GM18861 (cell line): ENCODE measurements around the gene RGS6.

Source experiments
- ATAC-seq: cut with Tn5 transposase; IDR thresholded peaks from one replicate; pipeline ENCODE4 v1.9.1; 2021; ENCODE audit not compliant: unreplicated experiment

The RGS6 gene

DNA sequence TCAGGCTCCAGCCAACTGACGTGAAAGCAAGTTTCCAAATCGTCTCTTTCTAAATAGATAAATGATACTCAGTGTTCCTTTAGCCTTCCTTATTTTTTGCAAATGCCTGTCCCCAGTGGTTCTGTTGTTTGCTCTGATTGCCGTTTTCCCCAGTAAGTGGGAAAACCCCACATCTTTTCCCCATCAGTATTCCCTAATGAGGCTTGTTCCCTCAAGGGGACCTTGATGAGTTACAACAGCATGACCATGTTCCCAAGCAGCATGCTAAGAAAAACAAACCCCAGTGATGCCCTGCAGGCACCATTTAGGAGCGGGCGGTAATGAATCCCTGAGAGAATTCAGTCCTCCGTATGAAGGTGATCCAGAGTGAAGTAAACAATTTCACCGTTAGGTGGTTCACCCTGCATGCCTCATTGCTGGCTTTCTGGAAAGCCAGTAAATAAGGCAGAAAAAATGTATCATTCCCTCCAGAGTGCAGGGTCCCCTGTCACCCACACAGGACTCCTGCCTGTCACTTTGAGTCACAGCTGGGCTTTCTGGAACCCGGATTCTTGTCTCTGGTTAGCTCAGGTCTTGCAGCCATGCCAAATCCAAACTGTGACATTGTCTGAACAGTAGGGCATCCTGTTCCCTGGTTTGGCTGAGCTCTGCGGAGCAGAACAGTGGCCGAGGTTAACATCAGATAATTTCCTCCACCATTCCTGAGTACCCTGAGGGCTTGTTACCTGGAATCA lies 222.6 kb downstream of the RGS6 start:
- no peak for ATAC-seq

DNA sequence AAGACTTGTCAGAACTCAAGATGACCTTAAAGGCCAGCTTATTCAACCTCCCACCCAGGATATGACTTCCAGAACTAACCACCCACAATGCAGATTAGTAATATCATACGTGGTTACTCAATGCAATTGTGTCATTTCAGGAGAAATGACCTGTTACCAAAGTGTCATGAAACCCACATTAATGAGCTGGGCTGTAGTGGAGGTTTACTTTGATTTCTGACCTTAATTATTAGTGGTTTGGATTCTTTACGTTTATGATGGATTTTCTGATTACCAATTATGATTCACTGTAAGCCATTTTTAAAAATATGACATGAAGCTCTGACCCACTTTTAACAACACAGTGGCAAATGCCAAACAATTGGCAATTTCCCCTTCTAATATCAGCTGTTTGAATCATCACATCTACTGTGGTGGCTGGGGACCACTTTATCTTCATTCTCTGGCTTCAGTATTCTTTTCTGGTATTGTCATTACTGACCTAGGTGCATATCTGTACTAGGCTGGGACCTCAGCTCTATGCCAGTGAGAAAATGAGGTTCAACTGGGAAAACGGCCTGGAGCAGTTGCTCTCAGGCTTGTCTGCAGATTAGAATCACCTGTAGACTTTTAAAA lies 223.3 kb downstream of the RGS6 start:
- no peak for ATAC-seq

DNA sequence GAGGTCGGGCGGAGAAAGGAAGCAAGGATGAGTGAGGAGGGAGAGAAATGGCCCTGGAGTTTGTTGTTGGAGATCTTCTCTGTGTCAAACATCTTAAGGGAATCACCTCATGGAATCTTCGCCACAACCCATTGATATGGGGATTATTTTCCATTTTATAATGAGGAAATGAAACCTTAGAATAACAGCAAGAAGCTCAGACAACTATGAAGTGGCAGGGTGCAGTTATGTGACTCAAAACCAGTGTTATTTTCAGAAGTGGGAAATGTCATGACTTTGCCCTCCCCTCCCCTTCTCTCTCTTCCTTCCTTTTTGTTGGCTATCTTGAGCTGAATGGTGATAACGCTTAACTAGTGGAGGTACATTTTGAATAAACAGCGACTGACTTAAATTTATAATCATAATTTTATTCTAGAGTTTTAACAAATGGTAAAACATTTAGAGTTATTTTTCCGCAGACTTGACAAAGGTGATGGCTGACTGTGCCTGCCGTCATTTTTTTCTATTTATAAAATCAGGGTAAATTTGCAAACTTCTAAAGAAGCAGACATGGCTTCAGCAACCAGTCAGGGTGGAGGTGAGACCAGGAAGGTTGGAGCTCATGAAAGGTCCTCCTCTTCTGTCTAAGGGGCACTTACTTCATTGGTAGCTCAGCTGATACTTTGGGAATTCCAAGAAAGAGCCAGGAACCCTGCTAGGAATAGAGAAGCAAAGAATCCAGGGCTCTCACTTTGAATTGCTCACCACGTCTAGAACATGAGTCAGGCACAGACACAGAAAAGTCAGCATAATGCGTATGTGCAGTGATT lies 232.4 kb downstream of the RGS6 start:
- ATAC-seq: no peak

GRCh38 chr14:72165229-72165698 lies 233.0 kb downstream of the RGS6 start:
- no peak for ATAC-seq

GRCh38 chr14:72169521-72169920 lies 237.3 kb downstream of the RGS6 start:
- no peak for ATAC-seq

GRCh38 chr14:72172049-72172448 lies 239.8 kb downstream of the RGS6 start:
- ATAC-seq: no peak

GRCh38 chr14:72172597-72172996 lies 240.4 kb downstream of the RGS6 start:
- no peak for ATAC-seq

GRCh38 chr14:72173038-72173720 lies 240.9 kb downstream of the RGS6 start:
- ATAC-seq: no peak

- ATAC-seq: no peak
These were observed 245.0 kb downstream of the RGS6 start for GRCh38 chr14:72177251-72177650.

- no peak for ATAC-seq
These were observed 246.3 kb downstream of the RGS6 start for GRCh38 chr14:72178517-72178916.

- ATAC-seq: no peak
These were observed 250.6 kb downstream of the RGS6 start for GRCh38 chr14:72182708-72183432.

GRCh38 chr14:72183631-72184030 lies 251.4 kb downstream of the RGS6 start:
- ATAC-seq: no peak

DNA sequence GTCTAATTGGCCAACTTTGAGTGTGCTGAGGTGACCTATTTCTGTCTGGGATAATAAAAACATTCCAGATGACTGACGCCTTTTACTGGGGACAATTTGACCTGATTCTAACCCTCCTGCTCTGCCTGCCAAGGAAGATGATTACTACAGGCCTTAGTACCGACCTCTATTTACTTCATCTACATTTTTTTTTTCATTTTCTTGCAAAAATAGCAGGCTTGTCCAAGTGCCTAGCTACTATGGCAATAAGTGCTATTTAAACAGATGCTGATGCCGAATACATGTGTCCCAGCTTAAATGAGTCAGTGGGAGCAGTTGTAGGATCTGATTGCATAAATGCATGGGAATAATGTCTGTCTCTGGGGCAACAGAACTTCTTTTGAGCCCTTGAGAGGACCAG lies 254.3 kb downstream of the RGS6 start:
- ATAC-seq: no peak

- ATAC-seq: no peak
These were observed 264.2 kb downstream of the RGS6 start for GRCh38 chr14:72196237-72197015.

DNA sequence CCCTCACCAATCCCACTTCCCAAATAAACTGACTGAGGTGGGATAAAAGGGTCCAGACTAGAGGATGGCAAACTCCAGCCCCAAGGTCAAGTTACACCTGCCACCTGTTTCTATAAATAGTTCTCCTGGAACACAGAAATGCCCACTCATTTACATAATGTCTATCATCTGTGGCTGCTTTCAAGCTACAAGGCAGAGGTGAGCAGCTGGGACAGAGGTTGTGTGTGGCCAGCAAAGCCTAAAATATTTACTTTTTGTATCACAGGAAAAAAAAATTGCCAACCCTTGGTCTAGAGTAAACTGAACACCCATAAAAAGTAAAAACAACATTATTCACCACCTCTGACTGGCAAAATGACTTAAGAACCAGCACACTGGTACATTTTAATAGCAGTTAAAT lies 269.4 kb downstream of the RGS6 start:
- no peak for ATAC-seq

GRCh38 chr14:72213424-72213823 lies 281.2 kb downstream of the RGS6 start:
- ATAC-seq: no peak

- no peak for ATAC-seq
These were observed 282.9 kb downstream of the RGS6 start for GRCh38 chr14:72215080-72215479.

DNA sequence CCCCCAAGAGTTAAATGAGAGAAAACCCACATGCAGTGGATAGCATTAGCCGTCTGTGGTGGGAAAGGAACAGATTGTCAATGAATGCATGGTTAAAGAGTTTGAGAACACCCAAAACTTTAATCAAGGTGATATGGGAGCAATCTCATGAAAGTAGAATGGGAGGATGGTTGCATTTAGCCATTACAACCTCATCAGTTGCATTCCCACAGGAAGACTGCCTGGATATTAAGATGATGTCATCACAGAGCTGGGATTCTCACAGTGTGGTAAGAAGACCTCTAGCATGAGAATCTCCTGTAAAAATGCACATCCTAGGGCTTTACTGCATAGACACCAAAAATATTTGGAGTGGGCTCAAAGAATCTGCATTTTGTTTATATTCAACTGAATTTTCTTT lies 284.9 kb downstream of the RGS6 start:
- no peak for ATAC-seq

DNA sequence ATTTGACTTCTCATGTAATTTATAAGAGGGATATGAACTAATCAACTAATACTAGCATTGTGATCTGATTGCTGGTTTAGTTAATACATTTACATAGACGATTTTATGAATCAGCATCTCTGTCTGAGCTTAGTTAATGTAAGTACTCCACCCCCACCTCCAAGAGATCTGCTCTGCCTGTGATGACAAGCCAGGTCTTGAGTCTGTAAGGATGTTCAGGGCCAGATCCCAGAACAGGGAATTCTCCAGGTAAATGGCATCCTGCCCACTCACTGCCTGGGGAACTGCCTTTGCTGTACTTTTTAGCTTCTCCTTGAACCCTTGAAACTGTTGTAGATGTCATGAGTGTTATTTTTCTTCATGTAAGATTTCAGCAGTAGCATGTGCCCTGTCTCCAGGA lies 289.8 kb downstream of the RGS6 start:
- ATAC-seq: no peak

GRCh38 chr14:72236629-72237028 lies 304.4 kb downstream of the RGS6 start:
- no peak for ATAC-seq
